H1 (cell line): ENCODE results near the gene TEX29. TPM values are rescaled to one million over a fixed set of nuclear protein-coding genes. Genes with fewer than 3 reads are reported as not detected.

Experiments used
- CBX5 ChIP-seq: fragments of 300-800, 300-1000 bp; sonication (generic); IDR thresholded peaks from 2 replicates; pipeline ENCODE4 v1.7.1; 2016; ENCODE audit warnings: antibody characterized with exemption, low read length, low read depth
- CREB1 ChIP-seq: IDR thresholded peaks from 2 replicates; pipeline ENCODE4 v1.6.1; 2012; ENCODE audit warnings: inconsistent platforms
- JUND ChIP-seq: IDR thresholded peaks from 2 replicates; pipeline ENCODE4 v1.6.1; 2011; ENCODE audit warnings: mild to moderate bottlenecking, improper control_type of control experiment, low read length
- KDM1A ChIP-seq: fragments of 200-600, 300-600 bp; sonication (generic); IDR thresholded peaks from 2 replicates; pipeline ENCODE4 v1.7.1; 2016; ENCODE audit warnings: mild to moderate bottlenecking, low read length, borderline replicate concordance
- KDM4A ChIP-seq: IDR thresholded peaks from one replicate; pipeline ENCODE4 v1.7.1; 2012; ENCODE audit warnings: low read depth, mild to moderate bottlenecking, moderate library complexity, low read length, inconsistent platforms; ENCODE audit not compliant: severe bottlenecking
- RBBP5 ChIP-seq: IDR thresholded peaks from 2 replicates; pipeline ENCODE4 v1.7.1; 2012; ENCODE audit warnings: low read depth, mild to moderate bottlenecking, inconsistent platforms, low read length, moderate library complexity, borderline replicate concordance
- SIN3A ChIP-seq, 2 experiments: IDR thresholded peaks in 1 of 2; conservative IDR thresholded peaks in 1 of 2; 2 replicates each; pipeline ENCODE4 v1.6.1; 2011 to 2012; ENCODE audit warnings: low read length in 2 of 2, improper control_type of control experiment in 1 of 2, low read depth in 1 of 2, mild to moderate bottlenecking in 1 of 2
- SP4 ChIP-seq: IDR thresholded peaks from 2 replicates; pipeline ENCODE4 v1.6.1; 2012; ENCODE audit warnings: low read length, inconsistent platforms
- polyA plus RNA-seq, 7 experiments: library from polyadenylated mRNA; depleted of rRNA in 3 of 7; stranded (reverse) in 5 of 7; unstranded in 2 of 7; fragments of >200 nt in 5 of 7; fragments of 200-250 nt in 2 of 7; gene quantifications; 1 replicate in 5 of 7; 2 replicates in 1 of 7; 4 replicates in 1 of 7; pipeline versions ENCODE4 v1.2.1 to v1.2.3, GENCODE V29; 2011 to 2013; ENCODE audit warnings: missing spikeins in 2 of 7, mixed read lengths in 2 of 7
- total RNA-seq: library from RNA; stranded (reverse); fragmentation: NEBNext Ultra II Directional; extraction: Animal tissue kit (Norgen Biotek cat#: 25700); gene quantifications from 2 replicates; pipeline ENCODE4 v1.2.1, GENCODE V29; 2021

TEX29 gene
- total and polyA plus RNA-seq, 2 of the 8 experiments (the other 6 are each of a cell fraction or from before 2014, with no cell fraction given), result 0.08 TPM; not detected in 1

GRCh38 chr13:111387945-111388600 lies 67.6 kb downstream of the TEX29 start (continued):
- TF ChIP-seq CBX5 (no peak), SIN3A (conservative IDR thresholded peaks at IDR 0.05 in 1 of 2, IDR thresholded peaks at IDR 0.05 in 1 of 2; ENCODE audit: low read depth in 1 of 2, low read length in 2 of 2) (no peak), RBBP5 (no peak), CREB1 (no peak), JUND (no peak), KDM1A (no peak), SP4 (no peak), KDM4A (no peak)
